Measurements from ENCODE around the gene BTRC.
A peak's percentile ranks its signal among the peaks of the same experiment; 100 is the strongest.

The BTRC gene

GRCh38 chr10:101485681-101486554 lies 132.0 kb downstream of the BTRC start:
- DNase-seq = no peak

DNA sequence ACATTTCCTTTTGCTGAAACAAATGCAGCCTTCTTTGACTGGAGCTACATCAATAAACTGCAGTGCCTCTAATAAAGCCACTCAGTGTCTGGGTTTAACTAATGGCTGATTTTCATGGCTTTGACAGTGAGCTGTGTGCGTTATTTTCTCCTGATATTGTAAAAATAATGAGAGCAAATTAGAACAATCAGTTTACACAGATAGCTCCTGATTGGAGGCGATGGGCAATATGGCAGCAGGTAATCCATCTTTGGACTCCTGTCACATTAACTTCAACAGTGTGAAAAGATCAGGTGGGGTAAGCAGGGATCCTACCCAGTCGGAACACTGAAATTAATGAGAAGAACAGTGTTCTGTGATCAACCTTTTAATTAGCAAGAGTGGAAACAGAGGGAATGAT lies 133.4 kb downstream of the BTRC start:
- DNase-seq = no peak

DNA sequence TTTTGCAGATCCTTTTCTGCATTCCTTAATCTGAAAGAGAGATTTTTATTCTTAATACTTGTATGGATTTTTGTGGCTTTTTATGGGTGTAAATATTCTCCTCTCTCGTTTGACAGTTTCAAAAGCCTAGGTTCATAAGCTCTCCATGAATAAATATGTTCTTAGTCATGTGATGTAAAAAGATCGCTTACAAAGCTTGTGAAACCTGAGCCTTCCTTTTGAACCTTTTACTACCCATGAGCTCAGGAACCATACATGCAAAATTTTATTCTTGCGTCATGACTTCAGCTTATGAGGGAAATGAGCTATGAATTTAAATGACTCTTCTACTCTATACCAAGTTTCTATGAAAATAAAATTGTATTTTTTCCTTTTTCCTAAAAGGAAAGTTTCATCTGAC lies 135.4 kb downstream of the BTRC start:
- peak; percentile 64 for DNase-seq

- no peak for DNase-seq
Measured at GRCh38 chr10:101490026-101490425, 136.1 kb downstream of the BTRC start.

DNA sequence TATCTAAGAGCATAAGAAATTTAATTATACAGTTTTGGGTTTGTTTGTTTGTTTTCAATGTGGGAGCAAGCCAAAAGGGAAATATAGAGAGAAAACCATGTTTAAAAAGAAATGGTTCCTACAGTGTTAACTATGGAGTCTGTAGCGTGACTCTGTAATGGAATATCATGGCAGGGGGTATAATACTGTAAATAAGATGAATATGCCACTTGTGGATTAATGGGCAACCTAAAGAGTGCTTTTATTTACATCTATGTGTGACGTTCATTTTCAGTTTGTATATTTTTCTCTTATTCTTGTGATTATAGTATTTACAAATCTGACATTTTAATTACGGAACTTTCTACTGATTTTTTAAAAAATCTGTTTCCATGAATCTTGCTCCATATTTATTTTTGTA lies 138.2 kb downstream of the BTRC start:
- DNase-seq = no peak

DNA sequence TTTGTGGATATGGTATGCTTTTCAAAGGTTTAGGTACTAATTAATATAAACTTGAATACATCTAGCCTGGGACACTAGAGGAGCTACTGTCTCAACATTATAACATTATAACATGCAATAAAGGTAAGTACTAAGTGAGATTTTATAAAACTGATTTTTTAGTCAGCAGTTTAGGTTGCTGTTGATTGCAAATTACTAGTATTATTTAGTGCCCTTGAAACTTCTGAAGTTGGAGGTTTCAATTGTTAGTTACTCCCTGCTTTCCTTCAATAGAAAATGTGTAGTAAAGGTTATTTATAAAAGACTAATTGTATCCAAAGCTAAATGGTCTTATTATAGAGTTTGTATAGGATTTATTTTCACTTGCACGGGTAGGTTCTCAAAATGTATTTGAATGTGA lies 138.8 kb downstream of the BTRC start:
- DNase-seq = no peak

GRCh38 chr10:101493249-101493648 lies 139.3 kb downstream of the BTRC start:
- DNase-seq = no peak

DNA sequence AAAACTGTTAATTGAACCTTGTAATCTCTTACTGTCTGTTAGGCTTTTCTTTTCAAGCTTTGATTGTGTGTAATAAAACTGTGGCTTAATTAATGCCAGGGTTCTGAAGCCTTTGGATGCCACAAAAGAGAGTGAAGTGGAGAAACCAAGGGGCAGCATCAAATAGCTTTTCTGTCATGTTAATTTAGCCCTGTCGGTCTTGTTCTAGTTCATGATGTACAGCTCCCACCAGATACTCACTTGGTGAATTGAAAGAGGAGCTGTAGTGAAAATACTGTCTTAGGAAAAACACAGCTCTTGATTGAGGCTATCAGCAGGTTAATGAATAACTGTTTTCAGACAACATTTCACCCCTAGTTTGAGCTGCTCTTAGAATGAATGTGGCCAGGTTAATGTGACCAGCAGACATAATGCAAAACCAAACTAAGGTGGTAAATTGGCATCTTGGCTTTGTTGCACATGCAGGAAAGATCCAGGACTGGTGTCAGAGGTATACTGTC lies 139.9 kb downstream of the BTRC start:
- DNase-seq = no peak

- no peak for DNase-seq
Measured at GRCh38 chr10:101494650-101495049, 140.7 kb downstream of the BTRC start.

DNA sequence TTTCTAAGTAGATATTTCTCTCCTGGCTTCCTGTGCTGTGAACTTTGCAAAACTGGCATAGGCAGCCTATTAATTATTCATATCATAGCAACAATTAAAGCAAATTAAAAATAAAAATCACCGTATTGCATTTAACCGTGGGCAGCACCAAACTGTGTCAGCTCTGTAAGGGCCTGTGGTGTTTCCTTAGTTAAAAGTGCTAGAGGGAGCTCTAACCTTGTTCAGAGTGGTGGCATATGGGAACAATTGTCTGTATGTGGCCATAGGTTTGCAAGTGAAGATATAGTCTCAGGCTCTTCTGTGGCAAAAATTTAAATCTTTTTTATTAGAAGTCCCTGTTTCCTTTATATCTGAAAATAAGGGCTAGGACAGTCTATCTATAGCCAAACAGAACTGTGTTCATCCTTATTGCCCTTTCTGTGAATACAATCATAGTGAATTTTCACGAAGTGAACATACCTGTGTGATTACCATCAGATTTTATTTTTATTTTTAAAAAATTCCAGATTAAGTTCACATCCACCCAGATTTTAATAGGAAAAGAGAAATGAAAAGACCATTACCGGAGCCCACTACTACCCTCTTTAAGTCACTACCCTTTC lies 141.5 kb downstream of the BTRC start:
- DNase-seq = no peak

DNA sequence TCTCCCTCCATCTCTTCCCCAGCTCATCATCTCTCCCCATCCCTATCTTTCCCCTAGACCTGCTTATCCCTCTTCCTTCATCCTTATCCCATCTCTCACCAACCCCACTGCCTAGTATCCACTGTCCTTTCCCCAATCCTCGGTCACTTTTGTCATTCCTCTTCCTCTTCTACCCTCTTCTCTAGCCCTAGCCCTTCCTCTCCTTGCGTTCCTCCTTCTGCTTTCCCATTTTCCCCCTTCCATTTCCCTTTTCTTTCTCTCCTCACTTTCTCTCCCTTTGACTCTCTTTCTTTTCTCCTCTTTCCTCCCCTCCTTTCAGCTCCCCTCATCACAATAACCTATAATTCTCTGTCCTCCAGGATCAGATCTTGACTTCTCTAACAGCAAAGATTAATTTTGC lies 150.5 kb downstream of the BTRC start:
- no peak for DNase-seq

GRCh38 chr10:101506829-101507661 lies 153.1 kb downstream of the BTRC start:
- no peak for DNase-seq

GRCh38 chr10:101507828-101508227 lies 153.9 kb downstream of the BTRC start:
- no peak for DNase-seq

- no peak for DNase-seq
Measured at GRCh38 chr10:101511938-101512337, 158.0 kb downstream of the BTRC start.

DNA sequence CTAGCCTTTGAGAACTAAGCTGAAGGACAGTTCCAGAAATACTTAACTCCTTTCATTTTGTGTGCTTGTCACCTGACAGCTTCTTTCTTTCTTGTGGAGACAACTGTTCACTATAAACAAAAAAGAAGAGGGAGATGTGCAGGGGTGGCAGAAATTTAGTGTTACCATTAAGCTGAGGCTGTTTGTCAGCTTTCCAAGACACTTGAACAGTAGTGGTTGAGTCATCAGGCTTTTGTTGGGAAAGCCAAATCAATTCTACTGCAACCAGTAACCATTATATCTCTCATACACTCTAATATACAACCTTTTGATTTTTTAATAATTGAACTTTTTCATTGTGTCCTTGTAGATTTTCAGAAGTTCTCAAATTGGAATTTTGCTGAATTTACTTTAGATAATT lies 158.8 kb downstream of the BTRC start:
- DNase-seq = no peak

DNA sequence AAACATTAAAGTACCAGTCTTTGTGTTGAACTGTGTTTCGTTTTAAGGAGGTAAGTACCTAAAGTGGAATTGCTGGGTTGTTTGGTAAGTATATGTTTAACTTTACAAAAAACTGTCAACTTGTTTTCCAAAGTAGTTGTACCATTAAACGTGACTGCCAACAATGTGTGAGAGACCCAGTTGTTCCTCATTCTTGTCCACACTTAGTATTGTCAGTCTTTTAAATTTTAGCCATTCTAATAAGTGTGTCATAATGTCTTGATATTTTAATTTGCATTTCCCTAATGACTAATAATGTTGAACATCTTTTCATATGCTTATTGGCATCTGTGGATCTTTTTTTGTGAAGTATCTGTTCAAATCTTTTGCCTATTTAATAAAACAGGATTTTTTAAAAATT lies 159.8 kb downstream of the BTRC start:
- DNase-seq = no peak

DNA sequence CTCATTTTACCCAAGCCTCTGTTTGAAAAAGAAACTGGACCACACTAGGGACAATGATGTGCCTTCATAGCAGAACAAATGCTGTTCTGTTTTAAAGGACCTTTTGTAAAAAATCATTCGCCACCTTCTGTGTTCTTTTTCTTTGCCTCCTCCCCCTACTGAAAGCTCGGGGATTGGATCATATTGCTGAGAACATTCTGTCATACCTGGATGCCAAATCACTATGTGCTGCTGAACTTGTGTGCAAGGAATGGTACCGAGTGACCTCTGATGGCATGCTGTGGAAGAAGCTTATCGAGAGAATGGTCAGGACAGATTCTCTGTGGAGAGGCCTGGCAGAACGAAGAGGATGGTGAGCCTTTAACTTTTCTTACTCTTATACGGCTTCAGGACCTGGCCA lies 171.9 kb downstream of the BTRC start:
- no peak for DNase-seq

- DNase-seq = no peak
Measured at GRCh38 chr10:101529207-101529606, 175.2 kb downstream of the BTRC start.

- DNase-seq = no peak
Measured at GRCh38 chr10:101529725-101530553, 176.0 kb downstream of the BTRC start.

DNA sequence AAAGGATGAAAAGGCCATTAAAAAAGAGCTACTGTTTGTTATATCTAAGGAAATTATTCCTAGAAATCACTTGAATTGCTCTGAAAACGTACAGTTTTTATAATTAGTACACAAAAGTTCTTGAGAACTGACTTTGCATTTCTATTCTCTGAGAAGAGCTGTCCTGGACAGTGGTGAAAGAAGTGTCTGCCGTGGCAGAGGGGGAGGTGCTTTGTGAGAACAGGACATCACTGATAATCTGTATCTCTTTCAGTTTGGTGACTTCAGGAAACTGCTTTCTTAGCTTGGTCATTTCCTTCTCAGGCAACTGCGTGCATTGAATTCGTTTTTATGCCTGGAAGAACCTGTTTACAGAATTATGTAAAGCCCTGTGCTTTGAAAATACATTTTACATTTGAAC lies 182.0 kb downstream of the BTRC start:
- DNase-seq = no peak

DNA sequence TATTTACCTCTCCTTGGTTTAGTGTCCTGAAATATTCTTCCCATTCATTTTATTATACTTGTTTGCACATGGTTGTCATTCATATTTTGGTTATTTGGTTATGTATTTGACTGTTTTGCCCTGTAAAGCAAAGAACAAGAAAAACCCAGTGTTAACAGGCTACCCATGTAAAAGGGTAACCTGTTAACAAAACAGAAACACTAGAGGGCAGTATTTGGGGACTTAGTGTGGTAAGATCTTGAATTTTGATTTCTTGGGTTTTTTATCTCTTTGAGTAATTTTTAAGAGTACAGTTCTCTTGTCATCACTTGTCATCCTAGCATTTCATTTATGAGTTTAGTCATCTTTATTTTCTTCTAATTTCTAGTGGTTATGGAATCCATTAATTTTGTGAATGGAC lies 182.8 kb downstream of the BTRC start:
- no peak for DNase-seq

GRCh38 chr10:101538446-101538845 lies 184.5 kb downstream of the BTRC start:
- no peak for DNase-seq

- no peak for DNase-seq
Measured at GRCh38 chr10:101545898-101546297, 191.9 kb downstream of the BTRC start.

Data from NCI-H1436 treated with DMSO at 0.1 percent for 48 hours (cell line).